Esophagus squamous epithelium (tissue), 5 donors: ENCODE data around the gene FN1. TPM values are rescaled to one million over a fixed set of nuclear protein-coding genes. Genes with fewer than 3 reads are reported as not detected.

Experiments
- DNase-seq: peaks from one replicate; lab custom pipeline; 2025; lab: John Stamatoyannopoulos, UW
- H3K27ac ChIP-seq, 4 donors: fragments of 200-600 bp; sonication (generic); one replicate each; pipeline ENCODE4 v1.5.1; 2016 to 2019; ENCODE audit warnings: mild to moderate bottlenecking in 1 of 4
- H3K27me3 ChIP-seq, 4 donors: fragments of 200-600 bp; sonication (generic); 1 replicate in 3 of 4; 2 replicates in 1 of 4; pipeline versions ENCODE4 v1.5.1 to v1.6.0; 2017 to 2021; ENCODE audit warnings: antibody characterized with exemption in 1 of 4
- H3K36me3 ChIP-seq, 3 donors: fragments of 200-600 bp; sonication (generic); one replicate each; pipeline ENCODE4 v1.5.1; 2016 to 2019
- H3K4me1 ChIP-seq, 3 donors: fragments of 200-600 bp; sonication (generic); one replicate each; pipeline ENCODE4 v1.5.1; 2017 to 2019
- H3K4me3 ChIP-seq, 4 donors: fragments of 200-600 bp; sonication (generic); 1 replicate in 3 of 4; 2 replicates in 1 of 4; pipeline ENCODE4 v1.5.1; 2016 to 2019; ENCODE audit warnings: mild to moderate bottlenecking in 2 of 4, moderate library complexity in 1 of 4
- H3K9me3 ChIP-seq, 3 donors: fragments of 200-600 bp; sonication (generic); one replicate each; pipeline ENCODE4 v1.5.1; 2016 to 2019
- POLR2A ChIP-seq, 4 donors: fragments of 450-650 bp; IDR thresholded peaks; one replicate each; pipeline ENCODE4 v1.6.1; 2017; ENCODE audit warnings: antibody characterized with exemption in 4 of 4, mild to moderate bottlenecking in 4 of 4, moderate library complexity in 3 of 4
- WGBS, 2 donors: methylation state at CpG; one replicate each; pipeline ENCODE4 v1.1.5; 2018; 5-methylcytosine and 5-hydroxymethylcytosine counted together
- intact Hi-C: fragments of 100-400 bp; cut with DNase I; formaldehyde crosslinking; loops from one replicate; pipeline ENCODE4 v1.15.0; 2022
- total RNA-seq, 4 donors: library from RNA; depleted of rRNA; stranded (reverse); fragments of >200 nt; gene quantifications; one replicate each; pipeline ENCODE4 v1.1.0, GENCODE V29; 2016
- TF ChIP-seq, protein P1 (sequence below), 6 experiments: fragments of 450-650 bp in 4 of 6; fragments of 200-600 bp in 2 of 6; sonication (generic) in 2 of 6; IDR thresholded peaks; one replicate each; pipeline ENCODE4 v1.5.1; 2016 to 2019; ENCODE audit warnings: antibody characterized with exemption in 6 of 6, mild to moderate bottlenecking in 4 of 6, moderate library complexity in 4 of 6
- donor health status: DM: yes; HTN: yes; CAD: no.

The FN1 gene
- total RNA-seq, 4 donors from 2014 or later, result 15.7 to 393 (median 112) TPM

DNA sequence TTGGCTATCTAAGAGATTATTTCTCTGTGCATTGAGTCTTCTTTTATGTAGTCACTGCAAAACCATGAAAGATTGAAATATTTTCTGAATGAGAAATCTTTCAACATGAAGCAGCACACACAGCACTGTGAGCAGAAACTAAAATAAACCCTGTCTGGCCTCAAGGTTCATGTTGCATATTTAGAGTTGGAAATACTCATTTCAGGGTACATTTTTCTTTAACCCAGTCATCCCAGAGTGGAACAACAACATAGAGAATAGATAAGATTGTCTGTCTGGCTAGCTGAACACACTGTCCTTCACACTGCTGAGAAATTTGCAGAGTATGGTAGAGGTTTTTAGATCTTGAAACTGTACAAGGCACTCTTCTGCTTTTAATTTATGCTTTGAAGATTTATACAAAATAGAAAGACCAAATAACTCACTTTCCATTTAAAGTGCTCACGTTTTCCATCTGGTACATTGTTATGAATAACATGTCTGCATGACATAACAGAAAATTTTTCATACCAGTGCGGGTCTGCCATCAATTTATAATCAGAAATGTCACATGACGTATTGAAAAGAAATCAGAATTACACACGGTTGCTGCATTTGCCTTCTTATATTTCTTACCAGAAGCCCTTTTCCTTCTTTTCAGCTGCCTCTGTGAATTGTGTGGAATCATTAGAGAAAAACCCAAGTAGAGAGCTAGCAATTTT is 25.0 kb upstream of the FN1 start:
- no peaks in the 10 kb centered on the region for H3K9me3 ChIP-seq

DNA sequence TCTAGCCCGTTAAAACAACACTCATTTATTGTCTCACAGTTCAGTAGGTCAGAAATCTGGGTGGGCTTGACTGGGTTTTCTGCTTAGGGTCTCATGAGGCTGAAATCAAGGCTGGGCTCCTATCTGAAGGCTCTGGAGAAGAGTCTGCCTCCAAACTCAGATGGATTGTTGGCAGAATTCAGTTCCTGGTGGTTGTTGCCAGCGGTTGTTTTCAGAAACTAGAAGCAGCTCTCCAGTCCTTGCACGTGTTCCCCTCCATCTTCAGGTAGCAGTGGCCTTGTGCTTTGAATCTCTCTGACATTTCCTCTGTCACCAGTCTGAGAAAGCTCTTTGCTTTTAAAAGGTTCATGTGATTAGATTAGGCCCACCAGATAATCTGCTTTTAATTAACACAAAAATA is 20.1 kb upstream of the FN1 start:
- Histone ChIP-seq H3K27me3 (peaks cover 0 to 6% (median 0%) of the 10 kb centered on the region in 4 donors), H3K4me1 (peaks cover 0 to 3% (median 0%) of the 10 kb centered on the region in 3 donors)
- intact Hi-C loops, result loop anchor here (10.0 kb wide), 2 partner anchors 369 to 459 kb away; no protein-coding TSS in a partner anchor

More for the DNA sequence above, 25.0 kb upstream of the FN1 start:
- H3K27ac ChIP-seq, result peak overlapping the region in 2 of 4 donors; percentile 30 to 41
- intact Hi-C loops, result no loop called here
- H3K36me3 ChIP-seq, result no peaks in the 10 kb centered on the region
- H3K27me3 ChIP-seq, result no peaks in the 10 kb centered on the region
- DNase-seq, result no peak
- WGBS, 2 donors, result 38 to 56% methylated on average over 4 of the region's 4 CpGs
- no peak overlapping the region for H3K4me3 ChIP-seq
- H3K4me1 ChIP-seq, result peaks cover 0 to 3% (median 0%) of the 10 kb centered on the region in 3 donors
- TF ChIP-seq POLR2A (IDR thresholded peaks at IDR 0.05), result no peak
- TF ChIP-seq, protein P1, sequence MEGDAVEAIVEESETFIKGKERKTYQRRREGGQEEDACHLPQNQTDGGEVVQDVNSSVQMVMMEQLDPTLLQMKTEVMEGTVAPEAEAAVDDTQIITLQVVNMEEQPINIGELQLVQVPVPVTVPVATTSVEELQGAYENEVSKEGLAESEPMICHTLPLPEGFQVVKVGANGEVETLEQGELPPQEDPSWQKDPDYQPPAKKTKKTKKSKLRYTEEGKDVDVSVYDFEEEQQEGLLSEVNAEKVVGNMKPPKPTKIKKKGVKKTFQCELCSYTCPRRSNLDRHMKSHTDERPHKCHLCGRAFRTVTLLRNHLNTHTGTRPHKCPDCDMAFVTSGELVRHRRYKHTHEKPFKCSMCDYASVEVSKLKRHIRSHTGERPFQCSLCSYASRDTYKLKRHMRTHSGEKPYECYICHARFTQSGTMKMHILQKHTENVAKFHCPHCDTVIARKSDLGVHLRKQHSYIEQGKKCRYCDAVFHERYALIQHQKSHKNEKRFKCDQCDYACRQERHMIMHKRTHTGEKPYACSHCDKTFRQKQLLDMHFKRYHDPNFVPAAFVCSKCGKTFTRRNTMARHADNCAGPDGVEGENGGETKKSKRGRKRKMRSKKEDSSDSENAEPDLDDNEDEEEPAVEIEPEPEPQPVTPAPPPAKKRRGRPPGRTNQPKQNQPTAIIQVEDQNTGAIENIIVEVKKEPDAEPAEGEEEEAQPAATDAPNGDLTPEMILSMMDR (IDR thresholded peaks at IDR 0.05), result no peak

DNA sequence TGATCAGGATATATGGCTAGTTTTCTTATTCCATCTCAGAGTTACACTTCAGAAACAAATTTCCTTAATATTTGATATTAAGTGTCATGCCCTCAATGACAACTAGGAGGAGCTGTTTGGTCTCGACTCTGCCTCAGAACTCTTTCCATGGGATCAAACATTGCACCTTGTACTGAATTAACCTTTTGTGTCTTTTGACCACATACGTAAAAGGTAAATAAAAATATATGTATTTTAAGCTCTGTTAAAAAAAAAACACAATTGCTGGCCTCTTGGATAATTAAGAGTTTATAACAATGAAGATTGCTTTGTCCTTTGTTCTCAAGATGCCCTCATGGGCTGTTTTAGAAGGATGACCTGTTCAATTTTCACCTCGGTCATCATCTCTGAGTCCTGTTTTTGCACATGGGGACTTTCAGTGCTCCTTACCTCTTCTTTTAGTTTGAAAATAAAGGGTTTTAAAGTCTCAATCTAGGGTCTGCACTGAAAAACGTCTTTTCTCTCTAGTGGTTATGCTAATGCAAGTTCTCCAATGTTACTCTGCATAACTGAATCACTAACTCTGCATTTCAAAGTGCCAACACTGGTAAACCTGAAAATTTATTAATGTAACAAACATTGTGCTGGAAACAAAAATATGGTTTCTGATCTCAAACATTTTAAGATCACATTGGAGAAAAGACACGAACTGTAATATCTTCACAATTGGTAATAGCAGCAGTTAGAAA is 18.8 kb upstream of the FN1 start:
- DNase-seq, result no peak
- intact Hi-C loops, result loop anchor here (10.0 kb wide), 2 partner anchors 370 to 460 kb away; no protein-coding TSS in a partner anchor
- Histone ChIP-seq H3K27me3 (peaks cover 0 to 6% (median 0%) of the 10 kb centered on the region in 4 donors), H3K9me3 (no peaks in the 10 kb centered on the region), H3K4me1 (no peaks in the 10 kb centered on the region), H3K4me3 (no peak overlapping the region), H3K27ac (no peak overlapping the region), H3K36me3 (no peaks in the 10 kb centered on the region)
- 47 to 56% methylated on average over 5 of the region's 5 CpGs for WGBS, 2 donors
- TF ChIP-seq, protein P1 (IDR thresholded peaks at IDR 0.05), result peak; percentile 47 to 76 (median 70)
- TF ChIP-seq POLR2A (IDR thresholded peaks at IDR 0.05), result no peak

More for the DNA sequence above, 20.1 kb upstream of the FN1 start:
- no peak for TF ChIP-seq POLR2A (IDR thresholded peaks at IDR 0.05)
- TF ChIP-seq, protein P1 (IDR thresholded peaks at IDR 0.05), result no peak
- no peaks in the 10 kb centered on the region for H3K36me3 ChIP-seq
- H3K4me3 ChIP-seq, result no peak overlapping the region
- 74 to 88% methylated on average over 2 to 3 of the region's 3 CpGs for WGBS, 2 donors
- no peak overlapping the region for H3K27ac ChIP-seq
- DNase-seq, result no peak
- no peaks in the 10 kb centered on the region for H3K9me3 ChIP-seq

DNA sequence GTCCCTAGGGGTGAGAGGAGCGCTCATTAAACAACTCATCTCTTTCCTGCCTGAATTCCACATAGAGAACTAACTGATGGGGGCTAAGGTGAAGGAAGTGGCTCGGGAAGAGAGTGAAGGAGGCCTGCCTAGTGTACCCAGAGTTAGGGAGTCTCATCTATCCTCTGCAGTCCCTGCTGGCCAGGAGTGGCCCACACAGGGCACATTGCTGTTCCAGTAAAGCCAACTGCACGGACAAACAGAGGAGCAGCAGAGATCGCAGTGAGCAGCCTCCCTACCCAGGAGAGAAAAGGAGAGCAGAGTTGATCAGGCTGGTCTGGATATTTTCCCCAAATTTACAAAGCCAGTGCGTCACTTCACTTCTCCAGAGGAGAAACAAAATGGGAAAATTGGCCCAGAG is 16.9 kb upstream of the FN1 start:
- WGBS, 2 donors, result 78 to 86% methylated on average over 5 of the region's 5 CpGs
- H3K36me3 ChIP-seq, result no peaks in the 10 kb centered on the region
- H3K4me3 ChIP-seq, result no peak overlapping the region
- no peak overlapping the region for H3K27ac ChIP-seq
- H3K9me3 ChIP-seq, result no peaks in the 10 kb centered on the region
- DNase-seq, result no peak
- intact Hi-C loops, result loop anchor here (10.0 kb wide), 2 partner anchors 372 to 462 kb away; no protein-coding TSS in a partner anchor
- peaks cover 0 to 6% (median 0%) of the 10 kb centered on the region in 4 donors for H3K27me3 ChIP-seq
- no peaks in the 10 kb centered on the region for H3K4me1 ChIP-seq
- TF ChIP-seq POLR2A (IDR thresholded peaks at IDR 0.05), result no peak

DNA sequence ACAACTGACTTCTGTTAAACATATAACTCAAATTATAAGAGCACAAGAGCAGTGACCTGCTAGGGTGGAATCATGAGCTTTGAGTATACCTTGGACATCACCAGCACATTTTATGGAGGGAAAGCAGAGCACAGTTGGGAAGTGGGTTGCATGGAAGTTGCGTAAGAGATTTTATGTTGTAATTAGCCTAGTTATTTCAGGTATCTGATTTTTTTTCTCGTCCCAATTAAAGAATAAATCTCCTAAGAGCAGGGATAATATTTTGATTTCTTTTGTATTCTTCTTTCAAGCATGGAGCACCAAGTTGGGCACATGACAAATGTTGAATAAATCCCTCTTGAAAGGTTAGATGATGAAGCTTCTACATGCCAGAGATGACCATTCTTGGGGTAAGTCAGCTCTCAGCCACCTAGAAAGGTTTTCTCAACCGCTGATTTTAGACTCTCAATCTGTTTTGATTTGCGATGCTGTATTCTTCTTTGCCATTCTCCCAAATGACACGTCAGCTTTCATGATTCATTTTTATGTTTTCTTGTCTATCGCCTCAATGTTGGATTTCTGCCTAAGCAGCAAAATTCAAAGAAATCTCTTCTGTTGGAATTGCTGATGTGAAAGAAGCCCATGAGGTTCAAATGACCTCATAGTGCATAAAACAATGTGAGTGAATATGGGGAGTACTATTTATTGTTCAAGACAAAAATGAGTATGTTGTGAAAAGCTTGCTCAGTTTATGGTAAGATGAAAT is 15.3 kb upstream of the FN1 start:
- TF ChIP-seq, protein P1 (IDR thresholded peaks at IDR 0.05), result no peak
- no peak for TF ChIP-seq POLR2A (IDR thresholded peaks at IDR 0.05)
- no peaks in the 10 kb centered on the region for H3K36me3 ChIP-seq
- H3K4me3 ChIP-seq, result no peak overlapping the region
- 74 to 78% methylated on average over 6 of the region's 6 CpGs for WGBS, 2 donors
- intact Hi-C loops, result loop anchor here (10.0 kb wide), 2 partner anchors 374 to 464 kb away; no protein-coding TSS in a partner anchor
- H3K9me3 ChIP-seq, result no peaks in the 10 kb centered on the region
- peaks cover 0 to 6% (median 0%) of the 10 kb centered on the region in 4 donors for H3K27me3 ChIP-seq
- H3K27ac ChIP-seq, result no peak overlapping the region
- no peaks in the 10 kb centered on the region for H3K4me1 ChIP-seq
- no peak for DNase-seq
